OCI-LY1 (cell line): ENCODE results near the gene TET3.

Source experiments
- H2AFZ ChIP-seq: fragments of 200-600 bp; sonication (generic), shearing (Covaris generic); 2 replicates; pipeline ENCODE4 v1.6.0; 2014; ENCODE audit warnings: antibody characterized with exemption, mild to moderate bottlenecking, low read length
- H3F3A ChIP-seq: fragments of 200-600 bp; sonication (generic), shearing (Covaris generic); 2 replicates; pipeline ENCODE4 v1.6.0; 2014; ENCODE audit warnings: mild to moderate bottlenecking, antibody characterized with exemption, low read length, moderate library complexity; ENCODE audit not compliant: insufficient read depth
- H3K27ac ChIP-seq: fragments of 200-600 bp; sonication (generic); 2 replicates; pipeline ENCODE4 v1.5.1; 2014; ENCODE audit warnings: low read length, mixed run types, mild to moderate bottlenecking, low read depth; ENCODE audit not compliant: poor library complexity, severe bottlenecking
- H3K27me3 ChIP-seq: fragments of 200-600 bp; sonication (generic); 2 replicates; pipeline ENCODE4 v1.6.0; 2014; ENCODE audit warnings: antibody characterized with exemption, mild to moderate bottlenecking, low read length, moderate library complexity; ENCODE audit not compliant: insufficient read depth
- H3K36me3 ChIP-seq: fragments of 200-600 bp; sonication (generic); 2 replicates; pipeline ENCODE4 v1.6.1; 2014; ENCODE audit warnings: mild to moderate bottlenecking, antibody characterized with exemption, low read length, moderate library complexity, mixed read lengths; ENCODE audit not compliant: insufficient read depth
- H3K4me1 ChIP-seq: fragments of 200-600 bp; sonication (generic); 2 replicates; pipeline ENCODE4 v1.5.1; 2014; ENCODE audit warnings: mild to moderate bottlenecking, low read length, moderate library complexity; ENCODE audit not compliant: insufficient read depth, severe bottlenecking
- H3K4me2 ChIP-seq: fragments of 200-600 bp; sonication (generic), shearing (Covaris generic); 2 replicates; pipeline ENCODE4 v1.6.1; 2014; ENCODE audit warnings: low read length
- H3K4me3 ChIP-seq: fragments of 200-600 bp; sonication (generic); 2 replicates; pipeline ENCODE4 v1.5.1; 2014; ENCODE audit warnings: low read length, low read depth, mild to moderate bottlenecking, mixed read lengths; ENCODE audit not compliant: poor library complexity, severe bottlenecking
- H3K79me2 ChIP-seq: fragments of 200-600 bp; shearing (Covaris generic); 2 replicates; pipeline ENCODE4 v1.6.1; 2016; ENCODE audit warnings: mixed run types, low read length, mixed read lengths; ENCODE audit not compliant: insufficient read depth
- H3K9ac ChIP-seq: fragments of 200-600 bp; sonication (generic), shearing (Covaris generic); 2 replicates; pipeline ENCODE4 v1.6.1; 2014; ENCODE audit warnings: mild to moderate bottlenecking, low read length, mixed read lengths
- H3K9me2 ChIP-seq: fragments of 200-600 bp; sonication (generic), shearing (Covaris generic); 2 replicates; pipeline ENCODE4 v1.6.1; 2014; ENCODE audit warnings: low read depth, mild to moderate bottlenecking, low read length, mixed read lengths
- H3K9me3 ChIP-seq: fragments of 200-600 bp; shearing (Covaris generic); 2 replicates; pipeline ENCODE4 v1.6.1; 2014; ENCODE audit warnings: low read length, mixed read lengths
- H4K20me1 ChIP-seq: fragments of 200-600 bp; sonication (generic), shearing (Covaris generic); 2 replicates; pipeline ENCODE4 v1.6.0; 2016; ENCODE audit warnings: mild to moderate bottlenecking, low read length; ENCODE audit not compliant: insufficient read depth
- EZH2 ChIP-seq: fragments of 200-600 bp; sonication (generic), shearing (Covaris generic); IDR thresholded peaks from 2 replicates; pipeline ENCODE4 v1.8.0; 2017; ENCODE audit warnings: borderline replicate concordance, mixed run types, mild to moderate bottlenecking, antibody characterized with exemption, low read length, moderate library complexity, mixed read lengths
- TF ChIP-seq, protein P1 (sequence below): fragments of 200-600 bp; sonication (generic), shearing (Covaris generic); IDR thresholded peaks from 2 replicates; pipeline ENCODE4 v1.5.1; 2017; ENCODE audit warnings: mild to moderate bottlenecking, antibody characterized with exemption, low read length, moderate library complexity, mixed read lengths

TET3 gene

DNA sequence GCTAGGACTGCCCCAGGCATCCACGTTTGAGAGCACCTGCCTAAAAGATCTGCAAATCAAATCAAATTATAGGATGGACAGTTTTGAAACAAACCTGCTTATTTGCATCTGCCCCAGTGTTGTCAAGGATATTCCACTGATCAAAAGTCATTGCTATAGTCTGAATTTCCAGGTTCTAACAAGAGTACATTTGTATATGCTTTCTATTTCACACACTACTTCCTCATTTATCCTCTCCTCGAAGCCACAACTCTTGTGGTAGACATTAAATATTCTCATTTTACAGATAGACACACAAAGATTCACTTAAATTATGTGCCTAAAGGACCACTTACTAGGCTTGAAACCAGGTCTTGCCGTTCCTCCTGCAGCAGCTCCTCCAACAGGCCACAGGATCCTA, 11.9 kb upstream of the TET3 start:
- Histone ChIP-seq H3K4me2 (no peak overlapping the region), H2AFZ (no peak overlapping the region)

GRCh38 chr2:73975731-73976130, 9.0 kb upstream of the TET3 start:
- no peak overlapping the region for H3K27ac ChIP-seq
- no peaks in the 10 kb centered on the region for H3K9me3 ChIP-seq
- H3K4me2 ChIP-seq: no peak overlapping the region
- H3K9ac ChIP-seq: no peak overlapping the region
- no peaks in the 10 kb centered on the region; the same call in 1 of the 2 replicates for H3K27me3 ChIP-seq
- H2AFZ ChIP-seq: no peak overlapping the region
- TF ChIP-seq, protein P1, sequence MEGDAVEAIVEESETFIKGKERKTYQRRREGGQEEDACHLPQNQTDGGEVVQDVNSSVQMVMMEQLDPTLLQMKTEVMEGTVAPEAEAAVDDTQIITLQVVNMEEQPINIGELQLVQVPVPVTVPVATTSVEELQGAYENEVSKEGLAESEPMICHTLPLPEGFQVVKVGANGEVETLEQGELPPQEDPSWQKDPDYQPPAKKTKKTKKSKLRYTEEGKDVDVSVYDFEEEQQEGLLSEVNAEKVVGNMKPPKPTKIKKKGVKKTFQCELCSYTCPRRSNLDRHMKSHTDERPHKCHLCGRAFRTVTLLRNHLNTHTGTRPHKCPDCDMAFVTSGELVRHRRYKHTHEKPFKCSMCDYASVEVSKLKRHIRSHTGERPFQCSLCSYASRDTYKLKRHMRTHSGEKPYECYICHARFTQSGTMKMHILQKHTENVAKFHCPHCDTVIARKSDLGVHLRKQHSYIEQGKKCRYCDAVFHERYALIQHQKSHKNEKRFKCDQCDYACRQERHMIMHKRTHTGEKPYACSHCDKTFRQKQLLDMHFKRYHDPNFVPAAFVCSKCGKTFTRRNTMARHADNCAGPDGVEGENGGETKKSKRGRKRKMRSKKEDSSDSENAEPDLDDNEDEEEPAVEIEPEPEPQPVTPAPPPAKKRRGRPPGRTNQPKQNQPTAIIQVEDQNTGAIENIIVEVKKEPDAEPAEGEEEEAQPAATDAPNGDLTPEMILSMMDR: no peak
- TF ChIP-seq EZH2: no peak
- H3K9me2 ChIP-seq: no peaks in the 10 kb centered on the region
- H3K4me1 ChIP-seq: peaks cover 21% of the 10 kb centered on the region
- H4K20me1 ChIP-seq: no peaks in the 10 kb centered on the region
- no peaks in the 10 kb centered on the region for H3K36me3 ChIP-seq
- no peaks in the 10 kb centered on the region for H3F3A ChIP-seq
- no peaks in the 10 kb centered on the region for H3K79me2 ChIP-seq
- no peak overlapping the region for H3K4me3 ChIP-seq

More for the DNA sequence above, 11.9 kb upstream of the TET3 start:
- no peaks in the 10 kb centered on the region for H3F3A ChIP-seq
- no peak overlapping the region for H3K9ac ChIP-seq
- H3K27ac ChIP-seq: no peak overlapping the region
- no peaks in the 10 kb centered on the region for H3K9me2 ChIP-seq
- H3K36me3 ChIP-seq: no peaks in the 10 kb centered on the region
- TF ChIP-seq, protein P1: no peak
- TF ChIP-seq EZH2: no peak
- peaks cover 31% of the 10 kb centered on the region for H3K4me1 ChIP-seq
- no peaks in the 10 kb centered on the region for H3K9me3 ChIP-seq
- no peaks in the 10 kb centered on the region for H4K20me1 ChIP-seq
- H3K27me3 ChIP-seq: no peaks in the 10 kb centered on the region
- no peak overlapping the region for H3K4me3 ChIP-seq
- no peaks in the 10 kb centered on the region for H3K79me2 ChIP-seq

DNA sequence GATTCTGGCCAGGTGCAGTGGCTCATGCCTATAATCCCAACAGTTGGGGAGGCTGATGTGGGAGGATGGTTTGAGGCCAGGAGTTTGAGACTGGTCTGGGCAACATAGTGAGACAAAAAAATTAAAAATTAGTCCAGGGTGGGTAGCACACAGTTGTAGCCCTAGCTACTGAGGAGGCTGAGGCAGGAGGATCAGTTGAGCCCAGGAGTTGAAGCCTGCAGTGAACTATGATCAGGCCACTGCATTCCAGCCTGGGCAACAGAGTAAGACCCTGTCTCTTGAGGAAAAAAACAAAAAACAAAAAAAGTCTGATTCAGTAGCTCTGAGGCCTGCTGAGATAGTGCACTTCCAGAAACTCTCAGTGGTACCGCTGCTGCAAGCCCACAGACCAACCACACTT, 7.9 kb upstream of the TET3 start:
- Histone ChIP-seq H3K27ac (no peak overlapping the region), H3K9ac (no peak overlapping the region)
- TF ChIP-seq, protein P1: no peak
- no peak for TF ChIP-seq EZH2

More for the DNA sequence above, 7.9 kb upstream of the TET3 start:
- Histone ChIP-seq H3K36me3 (no peaks in the 10 kb centered on the region), H3K9me3 (no peaks in the 10 kb centered on the region), H3K4me1 (peaks cover 20% of the 10 kb centered on the region), H3F3A (no peaks in the 10 kb centered on the region), H4K20me1 (no peaks in the 10 kb centered on the region), H3K79me2 (no peaks in the 10 kb centered on the region), H2AFZ (no peak overlapping the region), H3K27me3 (no peaks in the 10 kb centered on the region; the same call in 1 of the 2 replicates), H3K4me3 (no peak overlapping the region), H3K4me2 (no peak overlapping the region), H3K9me2 (no peaks in the 10 kb centered on the region)
